HG02970 (cell line): ENCODE measurements around the gene GPR108.

Source experiments
- ATAC-seq: cut with Tn5 transposase; IDR thresholded peaks from one replicate; pipeline ENCODE4 v1.9.1; 2021; ENCODE audit warnings: mild to moderate bottlenecking, moderate library complexity, moderate number of reproducible peaks; ENCODE audit not compliant: unreplicated experiment, low FRiP score

Gene GPR108

GRCh38 chr19:6723108-6723618 lies 14.2 kb downstream of the GPR108 start:
- no peak for ATAC-seq

GRCh38 chr19:6721773-6722172 lies 15.6 kb downstream of the GPR108 start:
- no peak for ATAC-seq

- ATAC-seq: no peak
Measured at GRCh38 chr19:6721138-6721474, 16.3 kb downstream of the GPR108 start.

GRCh38 chr19:6720369-6721137 lies 16.8 kb downstream of the GPR108 start, which contains the start of gene C3:
Gene C3 (minus strand): TSS chr19:6720650. CDS start chr19:6720589, 61 bp downstream.
- no peak for ATAC-seq

- no peak for ATAC-seq
Measured at GRCh38 chr19:6719992-6720368, 17.4 kb downstream of the GPR108 start.

GRCh38 chr19:6719540-6719861 lies 17.9 kb downstream of the GPR108 start:
- no peak for ATAC-seq

- no peak for ATAC-seq
Measured at GRCh38 chr19:6718741-6719539, 18.4 kb downstream of the GPR108 start.

- ATAC-seq: no peak
Measured at GRCh38 chr19:6718111-6718740, 19.2 kb downstream of the GPR108 start.

- ATAC-seq: no peak
Measured at GRCh38 chr19:6717441-6717971, 19.9 kb downstream of the GPR108 start.

- no peak for ATAC-seq
Measured at GRCh38 chr19:6717036-6717435, 20.3 kb downstream of the GPR108 start.

GRCh38 chr19:6716610-6716970 lies 20.8 kb downstream of the GPR108 start:
- no peak for ATAC-seq

- no peak for ATAC-seq
Measured at GRCh38 chr19:6714749-6715555, 22.4 kb downstream of the GPR108 start.

- no peak for ATAC-seq
Measured at GRCh38 chr19:6713773-6714692, 23.3 kb downstream of the GPR108 start.

- no peak for ATAC-seq
Measured at GRCh38 chr19:6712692-6713670, 24.4 kb downstream of the GPR108 start.

- no peak for ATAC-seq
Measured at GRCh38 chr19:6712231-6712630, 25.1 kb downstream of the GPR108 start.

GRCh38 chr19:6711605-6712004 lies 25.8 kb downstream of the GPR108 start:
- no peak for ATAC-seq

GRCh38 chr19:6711078-6711361 lies 26.4 kb downstream of the GPR108 start:
- no peak for ATAC-seq
